Erythroblast (primary cell): ENCODE data around the gene MARCHF11.

Source experiments
- GATA1 ChIP-seq: IDR thresholded peaks from 2 replicates; pipeline ENCODE4 v1.6.1; 2011; ENCODE audit warnings: low read depth, mild to moderate bottlenecking, control low read depth, low read length, moderate library complexity
- POLR2A ChIP-seq: IDR thresholded peaks from 2 replicates; pipeline ENCODE4 v1.6.1; 2011; ENCODE audit warnings: mild to moderate bottlenecking, low read length

GRCh38 chr5:16135506-16135905, 44.1 kb downstream of the MARCHF11 start:
- TF ChIP-seq POLR2A: no peak
- no peak for TF ChIP-seq GATA1
